AG09309 (cell line): ENCODE results near the gene SLC27A1.

Source experiments
- DNase-seq: peaks from one replicate; pipeline ENCODE4 v3.0.0-alpha.2; 2010; ENCODE audit warnings: low read depth
- H3K4me3 ChIP-seq: 2 replicates; pipeline ENCODE4 v1.5.1; 2011; ENCODE audit warnings: mild to moderate bottlenecking, low read depth, low read length, moderate library complexity; ENCODE audit not compliant: control insufficient read depth
- TF ChIP-seq, protein P1 (sequence below): IDR thresholded peaks from 2 replicates; pipeline ENCODE4 v1.5.1; 2011; ENCODE audit warnings: mild to moderate bottlenecking, low read depth, low read length, inconsistent platforms; ENCODE audit not compliant: insufficient read depth, control insufficient read depth; ENCODE audit errors: missing control alignments

SLC27A1 gene

DNA sequence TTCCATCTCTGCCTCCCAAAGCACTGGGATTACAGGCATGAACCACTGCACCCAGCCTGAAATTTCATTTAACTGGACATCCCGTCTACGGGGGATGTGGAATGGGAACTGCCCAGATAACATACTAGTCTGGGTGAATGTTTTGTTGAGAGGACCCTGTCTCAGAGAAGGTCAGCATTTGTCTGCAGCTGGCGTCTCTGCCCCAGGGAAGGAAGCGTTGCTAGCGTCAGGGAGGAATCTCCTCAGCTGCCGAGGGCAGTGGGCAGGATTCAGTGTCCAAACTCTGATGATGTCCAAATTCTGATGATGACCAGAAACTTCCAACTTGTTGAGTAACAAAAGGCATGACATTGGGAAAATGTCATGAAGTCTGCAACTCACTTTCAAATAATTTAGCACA, 12.7 kb upstream of the SLC27A1 start:
- TF ChIP-seq, protein P1, sequence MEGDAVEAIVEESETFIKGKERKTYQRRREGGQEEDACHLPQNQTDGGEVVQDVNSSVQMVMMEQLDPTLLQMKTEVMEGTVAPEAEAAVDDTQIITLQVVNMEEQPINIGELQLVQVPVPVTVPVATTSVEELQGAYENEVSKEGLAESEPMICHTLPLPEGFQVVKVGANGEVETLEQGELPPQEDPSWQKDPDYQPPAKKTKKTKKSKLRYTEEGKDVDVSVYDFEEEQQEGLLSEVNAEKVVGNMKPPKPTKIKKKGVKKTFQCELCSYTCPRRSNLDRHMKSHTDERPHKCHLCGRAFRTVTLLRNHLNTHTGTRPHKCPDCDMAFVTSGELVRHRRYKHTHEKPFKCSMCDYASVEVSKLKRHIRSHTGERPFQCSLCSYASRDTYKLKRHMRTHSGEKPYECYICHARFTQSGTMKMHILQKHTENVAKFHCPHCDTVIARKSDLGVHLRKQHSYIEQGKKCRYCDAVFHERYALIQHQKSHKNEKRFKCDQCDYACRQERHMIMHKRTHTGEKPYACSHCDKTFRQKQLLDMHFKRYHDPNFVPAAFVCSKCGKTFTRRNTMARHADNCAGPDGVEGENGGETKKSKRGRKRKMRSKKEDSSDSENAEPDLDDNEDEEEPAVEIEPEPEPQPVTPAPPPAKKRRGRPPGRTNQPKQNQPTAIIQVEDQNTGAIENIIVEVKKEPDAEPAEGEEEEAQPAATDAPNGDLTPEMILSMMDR: no peak
- DNase-seq: no peak
- H3K4me3 ChIP-seq: no peak overlapping the region

DNA sequence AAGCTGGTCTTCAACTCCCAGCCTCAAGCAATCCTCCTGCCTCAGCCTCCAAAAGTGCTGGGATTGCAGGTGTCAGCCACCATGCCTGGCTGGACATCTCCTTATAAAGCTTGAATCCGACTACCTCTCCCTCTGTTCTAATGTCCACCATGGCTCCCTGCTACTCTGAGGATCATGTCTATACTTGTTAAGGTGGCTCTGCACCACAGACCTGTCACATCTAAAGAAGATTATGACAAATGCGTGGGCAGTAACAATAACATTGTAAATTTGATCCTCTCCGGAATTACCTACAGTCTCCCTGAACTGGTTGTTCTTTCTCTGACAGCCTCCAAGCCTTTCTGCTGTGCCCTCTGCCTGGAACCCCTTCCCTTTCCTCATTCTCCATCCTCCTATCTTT, 11.4 kb upstream of the SLC27A1 start:
- no peak overlapping the region for H3K4me3 ChIP-seq
- no peak for DNase-seq
- TF ChIP-seq, protein P1: no peak

DNA sequence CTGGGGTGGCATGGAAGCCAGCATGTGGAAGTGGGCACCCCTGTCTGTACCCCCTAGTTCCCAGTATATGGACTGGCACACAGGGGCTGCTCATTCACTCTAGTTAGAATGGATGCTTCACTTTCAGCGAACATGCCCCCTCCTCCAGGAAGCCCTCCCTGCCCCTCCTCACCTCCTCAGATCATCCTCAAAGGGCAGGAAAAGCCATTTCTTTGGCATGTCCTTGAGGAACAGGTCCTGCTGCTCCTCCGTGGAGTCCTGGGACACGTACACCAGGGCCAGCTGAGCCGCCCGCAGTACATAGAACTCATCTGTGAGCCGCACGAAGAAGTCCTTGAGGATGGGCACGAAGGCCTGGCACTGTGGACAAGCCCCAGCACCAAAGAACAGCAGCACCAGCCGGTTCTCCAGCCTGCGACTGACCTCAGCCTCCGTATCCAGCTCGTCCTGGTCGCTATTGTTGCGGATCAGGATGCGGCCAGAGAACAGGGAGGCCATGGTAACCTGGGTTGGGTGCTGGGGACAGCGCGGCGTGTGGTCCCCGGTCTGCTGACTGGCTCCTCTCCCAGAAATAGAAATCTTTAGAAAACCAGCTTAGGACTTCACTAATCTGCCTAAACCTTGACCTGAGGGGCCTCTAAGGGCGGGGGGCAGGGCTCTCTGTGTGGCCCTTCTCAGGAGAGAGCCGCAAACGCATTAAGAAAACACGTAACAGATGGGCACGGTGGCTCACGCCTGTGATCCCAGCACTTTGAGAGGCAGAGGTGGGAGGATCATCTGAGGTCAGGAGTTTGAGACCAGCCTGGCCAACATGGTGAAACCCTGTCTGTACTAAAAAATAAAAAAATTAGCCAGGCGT, 9.7 kb upstream of the SLC27A1 start, which contains the start of gene NXNL1:
NXNL1 (minus strand) TSS at position 555 of the 859 bp plus-strand sequence; CDS start at position 498, 57 bp downstream.
- TF ChIP-seq, protein P1: no peak
- DNase-seq: no peak
- no peak within 1 kb of the TSS for H3K4me3 ChIP-seq

DNA sequence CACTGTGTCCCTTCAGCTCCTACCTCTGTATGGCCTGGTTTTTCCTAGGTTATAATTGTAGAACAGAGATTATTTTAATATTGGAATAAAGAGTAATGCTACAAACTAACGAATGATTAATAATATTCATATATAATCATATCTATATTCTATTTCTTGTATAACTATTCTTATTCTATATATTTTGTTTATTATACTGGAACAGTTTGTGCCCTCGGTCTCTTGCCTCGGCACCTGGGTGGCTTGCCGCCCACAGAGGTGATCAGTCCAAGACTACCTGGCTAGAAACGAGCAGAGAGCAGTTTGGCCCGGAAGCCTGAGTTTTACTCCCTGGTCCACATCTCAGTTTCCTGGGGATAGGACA, 3.9 kb upstream of the SLC27A1 start:
- TF ChIP-seq, protein P1: no peak
- no peak overlapping the region for H3K4me3 ChIP-seq
- no peak for DNase-seq

DNA sequence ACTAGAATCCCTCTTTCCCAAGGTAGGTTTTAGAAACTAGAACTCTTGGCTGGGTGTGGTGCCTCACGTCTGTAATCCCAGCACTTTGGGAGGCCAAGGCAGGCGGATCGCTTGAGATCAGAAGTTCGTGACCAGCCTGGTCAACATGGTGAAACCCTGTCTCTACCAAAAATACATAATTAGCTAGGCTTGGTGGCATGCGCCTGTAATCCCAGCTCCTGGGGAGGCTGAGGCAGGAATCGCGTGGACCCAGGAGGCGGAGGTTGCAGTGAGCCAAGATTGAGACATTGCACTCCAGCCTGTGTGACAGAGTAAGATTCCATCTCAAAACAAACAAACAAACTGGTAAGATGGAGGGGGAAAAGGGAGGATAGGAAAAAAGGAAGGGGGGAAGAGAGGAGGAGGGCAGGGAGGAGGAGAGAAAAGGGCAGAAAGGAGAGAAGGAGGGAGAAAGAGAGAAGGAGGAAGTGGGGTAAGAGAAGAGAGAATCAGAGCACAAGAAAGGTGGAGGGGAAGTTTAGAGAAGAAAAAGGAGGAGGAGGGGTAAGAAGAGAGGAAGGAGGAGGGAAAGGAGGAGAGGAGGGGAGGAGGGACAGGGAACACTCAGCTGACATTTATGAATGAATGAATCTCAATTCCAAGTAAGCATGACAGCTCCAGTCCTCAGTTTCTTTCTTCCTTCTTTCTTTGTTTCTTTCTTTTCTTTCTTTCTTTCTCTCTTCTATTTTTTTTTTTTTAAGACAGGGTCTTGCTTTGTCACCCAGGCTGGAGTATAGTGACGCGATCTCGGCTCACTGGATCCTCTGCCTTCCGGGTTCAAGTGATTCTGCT, 2.6 kb upstream of the SLC27A1 start:
- DNase-seq: no peak
- no peak overlapping the region for H3K4me3 ChIP-seq
- TF ChIP-seq, protein P1: no peak

DNA sequence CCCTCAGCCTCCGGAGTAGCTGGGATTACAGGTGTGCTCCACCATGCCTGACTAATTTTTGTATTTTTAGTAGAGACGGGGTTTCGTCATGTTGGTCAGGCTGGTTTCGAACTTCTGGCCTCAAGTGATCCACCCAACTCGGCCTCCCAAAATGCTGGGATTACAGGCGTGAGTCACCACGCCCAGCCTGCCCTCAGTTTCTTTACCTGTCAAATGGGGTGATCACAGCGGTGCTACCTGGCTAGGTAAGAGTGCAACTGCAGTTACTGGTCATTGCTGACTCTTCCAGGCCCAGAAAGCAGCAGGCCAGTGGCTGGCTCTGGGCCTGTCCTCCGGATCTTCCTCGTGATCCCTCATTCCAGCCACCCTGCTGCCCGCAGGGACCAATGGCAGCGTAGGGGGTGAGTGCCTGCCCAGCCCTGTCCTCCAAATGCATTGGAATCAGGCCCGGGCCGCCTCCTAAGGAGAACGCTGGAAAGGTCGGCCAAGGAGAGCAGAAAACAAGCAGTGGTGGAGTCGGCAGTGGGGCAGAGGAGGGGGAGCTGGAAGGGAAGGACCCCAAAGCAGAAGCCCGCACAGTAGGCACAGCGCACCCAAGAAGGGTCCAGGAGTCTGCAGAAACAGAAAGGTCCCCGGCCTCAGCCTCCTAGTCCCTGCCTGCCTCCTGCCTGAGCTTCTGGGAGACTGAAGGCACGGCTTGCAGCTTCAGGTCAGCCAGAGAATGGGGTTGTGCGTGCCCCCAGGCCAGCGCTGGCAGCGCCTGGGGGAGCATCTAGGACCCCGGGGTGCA, 1.8 kb upstream of the SLC27A1 start:
- DNase-seq: no peak
- no peak overlapping the region for H3K4me3 ChIP-seq
- TF ChIP-seq, protein P1: no peak
